Nephron (organoid): ENCODE measurements around the gene PPFIBP1.

ENCODE experiments used
- H3K27ac Mint-ChIP-seq, 3 experiments: 2 replicates each; pipeline ENCODE4 v1.8.0; 2020; ENCODE audit warnings: mixed read lengths in 3 of 3, mild to moderate bottlenecking in 2 of 3, moderate library complexity in 1 of 3
- H3K27me3 Mint-ChIP-seq: 2 replicates; pipeline ENCODE4 v1.8.0; 2021; ENCODE audit warnings: low read depth, mild to moderate bottlenecking, moderate library complexity, mixed read lengths
- H3K36me3 Mint-ChIP-seq: 2 replicates; pipeline ENCODE4 v1.8.0; 2020; ENCODE audit warnings: low read depth, mixed read lengths
- H3K4me1 Mint-ChIP-seq: 2 replicates; pipeline ENCODE4 v1.8.0; 2020; ENCODE audit warnings: mixed read lengths
- H3K4me3 Mint-ChIP-seq, 3 experiments: 2 replicates each; pipeline ENCODE4 v1.8.0; 2020; ENCODE audit warnings: mild to moderate bottlenecking in 3 of 3, mixed read lengths in 3 of 3, moderate library complexity in 2 of 3
- H3K9me3 Mint-ChIP-seq: 2 replicates; pipeline ENCODE4 v1.8.0; 2020; ENCODE audit warnings: mixed read lengths
- TF ChIP-seq, protein P1 (sequence below), 3 experiments: fragments of 200-600 bp; sonication (generic); IDR thresholded peaks; one replicate each; pipeline ENCODE4 v1.5.0; 2021; ENCODE audit warnings: antibody characterized with exemption in 3 of 3; ENCODE audit not compliant: unreplicated experiment in 3 of 3

PPFIBP1 gene

GRCh38 chr12:27554421-27555186 lies 30.6 kb downstream of the PPFIBP1 start:
- Mint-ChIP-seq H3K4me1 (peaks cover 73% of the 10 kb centered on the region), H3K27me3 (no peaks in the 10 kb centered on the region), H3K27ac (peak overlapping the region; percentile 87 to 96 (median 96)), H3K9me3 (no peaks in the 10 kb centered on the region), H3K36me3 (no peaks in the 10 kb centered on the region), H3K4me3 (peak overlapping the region; percentile 5 to 64 (median 63))
- TF ChIP-seq, protein P1, sequence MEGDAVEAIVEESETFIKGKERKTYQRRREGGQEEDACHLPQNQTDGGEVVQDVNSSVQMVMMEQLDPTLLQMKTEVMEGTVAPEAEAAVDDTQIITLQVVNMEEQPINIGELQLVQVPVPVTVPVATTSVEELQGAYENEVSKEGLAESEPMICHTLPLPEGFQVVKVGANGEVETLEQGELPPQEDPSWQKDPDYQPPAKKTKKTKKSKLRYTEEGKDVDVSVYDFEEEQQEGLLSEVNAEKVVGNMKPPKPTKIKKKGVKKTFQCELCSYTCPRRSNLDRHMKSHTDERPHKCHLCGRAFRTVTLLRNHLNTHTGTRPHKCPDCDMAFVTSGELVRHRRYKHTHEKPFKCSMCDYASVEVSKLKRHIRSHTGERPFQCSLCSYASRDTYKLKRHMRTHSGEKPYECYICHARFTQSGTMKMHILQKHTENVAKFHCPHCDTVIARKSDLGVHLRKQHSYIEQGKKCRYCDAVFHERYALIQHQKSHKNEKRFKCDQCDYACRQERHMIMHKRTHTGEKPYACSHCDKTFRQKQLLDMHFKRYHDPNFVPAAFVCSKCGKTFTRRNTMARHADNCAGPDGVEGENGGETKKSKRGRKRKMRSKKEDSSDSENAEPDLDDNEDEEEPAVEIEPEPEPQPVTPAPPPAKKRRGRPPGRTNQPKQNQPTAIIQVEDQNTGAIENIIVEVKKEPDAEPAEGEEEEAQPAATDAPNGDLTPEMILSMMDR (IDR thresholded peaks at IDR 0.05; ENCODE audit: unreplicated experiment in 3 of 3): no peak

DNA sequence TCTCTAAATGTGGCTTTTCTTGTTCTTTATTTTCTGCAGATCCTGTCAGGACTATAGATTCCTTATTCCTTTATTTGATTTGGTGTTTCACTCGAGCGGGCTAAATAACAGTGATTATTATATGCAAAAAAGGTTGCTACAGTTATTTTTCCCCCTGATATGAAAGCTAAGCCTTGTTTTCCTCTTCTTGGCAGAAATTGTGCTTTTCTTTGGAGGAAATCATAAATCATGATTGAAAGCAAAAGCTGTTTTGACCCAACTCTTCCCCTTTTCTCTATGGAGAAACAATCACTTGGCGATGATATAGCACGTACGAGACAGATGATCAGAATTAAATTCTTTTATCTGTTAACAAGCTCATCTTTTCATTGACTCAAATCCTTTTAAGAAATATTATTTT lies 31.4 kb downstream of the PPFIBP1 start:
- H3K9me3 Mint-ChIP-seq: no peaks in the 10 kb centered on the region
- H3K27ac Mint-ChIP-seq: peak overlapping the region; percentile 87 to 96 (median 96)
- peaks cover 73% of the 10 kb centered on the region for H3K4me1 Mint-ChIP-seq
- TF ChIP-seq, protein P1 (IDR thresholded peaks at IDR 0.05; ENCODE audit: unreplicated experiment in 3 of 3): no peak
- no peaks in the 10 kb centered on the region for H3K36me3 Mint-ChIP-seq
- peak overlapping the region; percentile 29 to 64 (median 63) for H3K4me3 Mint-ChIP-seq
- no peaks in the 10 kb centered on the region for H3K27me3 Mint-ChIP-seq

GRCh38 chr12:27555925-27556778 lies 32.1 kb downstream of the PPFIBP1 start:
- Mint-ChIP-seq H3K27ac (peak overlapping the region; percentile 87 to 96 (median 96)), H3K4me1 (peaks cover 76% of the 10 kb centered on the region), H3K9me3 (no peaks in the 10 kb centered on the region), H3K27me3 (no peaks in the 10 kb centered on the region), H3K36me3 (no peaks in the 10 kb centered on the region), H3K4me3 (peak overlapping the region in 2 of 3 experiments; percentile 18 to 58)
- TF ChIP-seq, protein P1 (IDR thresholded peaks at IDR 0.05; ENCODE audit: unreplicated experiment in 3 of 3): no peak

DNA sequence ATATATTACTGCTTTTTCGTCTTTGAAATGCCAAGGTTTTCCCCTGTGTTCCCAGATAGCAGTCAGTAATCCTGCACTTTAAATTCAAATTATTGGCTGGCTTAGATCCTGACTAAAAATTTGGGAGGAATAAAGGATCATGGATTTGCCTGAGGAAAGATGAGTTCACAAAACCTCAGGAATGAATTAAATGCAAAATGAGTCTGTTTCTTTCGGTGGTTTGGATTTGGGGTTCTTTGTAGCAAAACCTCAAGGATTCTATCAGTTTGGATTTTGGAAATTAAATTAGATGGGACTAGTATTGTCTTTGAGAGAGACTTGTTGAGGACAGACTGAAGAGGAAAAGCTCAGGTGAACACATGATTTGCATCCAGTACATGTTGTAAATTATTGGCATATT lies 36.1 kb downstream of the PPFIBP1 start:
- Mint-ChIP-seq H3K27ac (peak overlapping the region in 2 of 3 experiments; percentile 51 to 57), H3K4me1 (peaks cover 55% of the 10 kb centered on the region)

DNA sequence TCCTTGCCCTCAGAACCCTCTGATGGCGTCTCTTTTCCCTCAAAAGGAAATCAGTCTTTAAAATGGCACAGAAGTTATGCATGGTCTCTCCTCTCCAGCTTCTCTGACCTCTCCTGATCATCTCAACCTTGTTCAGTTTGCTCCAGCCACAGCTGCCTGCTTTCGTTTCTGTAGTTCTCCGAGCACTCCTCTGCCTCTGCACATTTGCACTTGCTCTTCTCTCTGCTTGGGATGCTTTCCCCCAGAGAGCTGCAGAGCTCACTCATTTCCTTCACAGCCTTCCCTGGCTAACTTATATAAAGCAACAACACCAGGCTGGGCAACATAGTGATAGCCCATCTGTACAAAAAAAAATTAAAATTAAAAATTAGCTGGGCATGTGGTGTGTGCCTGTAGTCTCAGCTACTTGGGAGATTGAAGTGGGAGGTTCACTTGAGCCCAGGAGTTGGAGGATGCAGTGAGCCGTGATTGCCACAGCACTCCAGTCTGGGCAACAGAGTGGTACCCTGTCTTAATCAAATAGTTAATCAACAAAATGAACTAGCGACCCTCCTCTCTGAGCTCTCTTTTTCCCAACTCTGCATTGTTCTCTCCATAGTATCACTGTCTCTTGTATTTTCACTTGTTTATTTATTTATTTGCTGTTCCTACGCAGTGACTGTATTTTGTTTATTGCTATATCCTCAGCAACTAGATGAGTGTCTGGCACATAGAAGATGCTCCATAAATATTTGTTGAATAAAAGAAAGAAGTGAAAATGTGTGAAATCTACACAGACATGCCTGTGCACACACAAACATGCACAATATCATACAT lies 37.7 kb downstream of the PPFIBP1 start:
- no peaks in the 10 kb centered on the region for H3K27me3 Mint-ChIP-seq
- H3K4me1 Mint-ChIP-seq: peaks cover 50% of the 10 kb centered on the region
- H3K9me3 Mint-ChIP-seq: no peaks in the 10 kb centered on the region
- H3K36me3 Mint-ChIP-seq: peaks cover 5% of the 10 kb centered on the region
- H3K4me3 Mint-ChIP-seq: no peak overlapping the region
- TF ChIP-seq, protein P1 (IDR thresholded peaks at IDR 0.05; ENCODE audit: unreplicated experiment in 3 of 3): no peak
- H3K27ac Mint-ChIP-seq: peak overlapping the region; percentile 12 to 57 (median 45)

More for the DNA sequence above, 36.1 kb downstream of the PPFIBP1 start:
- TF ChIP-seq, protein P1 (IDR thresholded peaks at IDR 0.05; ENCODE audit: unreplicated experiment in 3 of 3): no peak
- no peaks in the 10 kb centered on the region for H3K27me3 Mint-ChIP-seq
- H3K36me3 Mint-ChIP-seq: no peaks in the 10 kb centered on the region
- no peak overlapping the region for H3K4me3 Mint-ChIP-seq
- H3K9me3 Mint-ChIP-seq: no peaks in the 10 kb centered on the region
